Measurements from ENCODE around the gene CD82.

Gene CD82

DNA sequence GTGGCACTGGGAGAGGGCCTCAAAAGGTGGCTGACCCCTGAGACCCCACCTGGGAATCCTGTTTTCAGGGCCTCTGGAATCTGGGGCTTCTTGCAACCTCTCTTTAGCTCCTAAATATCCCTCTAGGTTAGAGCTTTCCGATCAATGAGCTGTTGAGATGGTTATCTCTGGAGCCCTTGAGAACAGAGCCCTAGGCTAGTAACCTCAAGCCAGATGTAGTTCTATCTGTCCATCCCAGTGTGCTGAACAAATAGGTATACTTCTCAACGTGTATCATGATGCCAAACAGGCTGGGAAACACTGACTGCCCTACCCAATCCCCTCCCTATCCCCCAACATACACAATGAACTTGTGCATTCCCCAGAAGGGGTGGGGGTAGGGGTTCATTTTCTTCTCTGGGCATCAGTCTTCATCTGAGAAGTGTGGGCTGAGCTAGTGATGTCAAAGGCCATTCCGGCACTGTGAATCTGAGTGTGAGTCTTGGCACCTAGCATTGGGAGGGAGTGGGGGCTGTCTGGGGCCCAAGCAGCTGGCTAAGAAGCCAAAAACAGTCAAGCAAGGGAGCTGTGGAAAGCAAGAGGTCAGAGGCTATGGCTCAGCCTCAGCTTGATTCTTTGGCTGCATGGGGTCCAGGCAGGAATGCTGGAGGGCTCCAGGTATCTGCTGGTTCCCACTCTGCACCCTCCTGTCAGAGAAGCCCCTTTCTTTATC lies 17.3 kb downstream of the CD82 start:
- peak overlapping the region; percentile 95 for H3K27ac ChIP-seq
- no peak for TF ChIP-seq CTCF (conservative IDR thresholded peaks at IDR 0.05)

GRCh38 chr11:44583353-44583669 lies 17.8 kb downstream of the CD82 start:
- H3K27ac ChIP-seq = peak overlapping the region; percentile 95
- TF ChIP-seq CTCF (conservative IDR thresholded peaks at IDR 0.05) = no peak

DNA sequence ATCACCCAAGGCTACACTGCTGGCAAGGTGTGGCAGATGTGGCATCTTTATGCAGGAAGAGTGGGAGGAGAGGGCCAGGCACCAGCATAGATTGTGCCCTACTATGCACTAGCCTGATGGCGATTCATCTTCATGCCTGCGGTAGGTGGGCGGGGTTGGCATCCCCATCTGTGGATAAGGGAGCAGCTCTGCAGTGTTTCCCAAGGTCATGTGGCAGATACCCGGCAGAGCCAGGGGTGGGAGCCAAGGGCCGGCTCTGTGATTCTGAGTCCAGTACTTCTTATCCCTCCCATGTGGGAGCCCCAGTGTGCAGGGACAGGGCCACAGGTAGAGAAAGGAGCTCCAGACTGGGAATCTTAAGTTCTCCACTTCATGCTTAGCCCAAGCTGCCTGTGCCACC lies 20.0 kb downstream of the CD82 start:
- TF ChIP-seq CTCF (conservative IDR thresholded peaks at IDR 0.05) = no peak
- peak overlapping the region; percentile 95 for H3K27ac ChIP-seq

DNA sequence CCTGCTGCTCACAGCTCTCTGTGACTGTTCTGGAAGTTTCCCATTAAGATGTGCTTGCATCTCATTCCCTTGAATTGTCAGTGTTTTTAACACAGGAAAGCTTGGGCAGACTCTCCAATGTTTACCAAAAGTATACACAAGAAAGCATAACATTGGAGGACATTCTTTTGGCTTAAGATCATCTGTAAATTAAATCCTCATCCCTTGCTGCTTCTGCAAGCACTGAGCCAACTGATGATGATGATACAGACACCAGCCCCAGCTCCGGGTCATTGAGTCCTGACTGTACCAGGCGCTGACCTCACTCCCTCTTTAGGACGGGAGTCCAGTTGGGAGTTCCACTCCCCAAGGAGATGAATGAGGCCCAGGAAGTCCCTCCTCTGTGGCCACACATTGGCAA lies 23.8 kb downstream of the CD82 start:
- TF ChIP-seq CTCF (conservative IDR thresholded peaks at IDR 0.05) = no peak
- peak overlapping the region; percentile 95 for H3K27ac ChIP-seq

DNA sequence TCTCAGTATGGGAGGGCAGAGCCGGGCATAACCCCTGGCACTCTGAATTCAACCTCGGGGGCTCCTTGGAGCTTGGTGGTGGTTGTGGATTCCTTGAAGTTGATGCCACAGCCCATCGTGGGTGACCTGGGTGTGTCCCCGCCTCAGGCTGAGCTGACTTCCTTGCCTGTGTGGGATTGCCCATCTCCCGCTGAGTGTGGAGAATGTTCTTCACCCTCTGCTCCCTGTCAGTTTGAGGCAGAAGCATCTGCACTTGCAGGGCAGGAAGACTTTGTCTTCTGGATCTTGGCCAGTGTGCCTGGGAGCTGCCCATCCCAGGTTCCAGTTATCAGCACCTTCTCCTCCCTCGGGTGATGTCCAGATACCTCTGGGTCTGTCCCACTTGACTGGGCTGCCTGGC lies 25.3 kb downstream of the CD82 start:
- peak overlapping the region; percentile 95; the same call in 1 of the 2 replicates for H3K27ac ChIP-seq
- TF ChIP-seq CTCF (conservative IDR thresholded peaks at IDR 0.05) = no peak

DNA sequence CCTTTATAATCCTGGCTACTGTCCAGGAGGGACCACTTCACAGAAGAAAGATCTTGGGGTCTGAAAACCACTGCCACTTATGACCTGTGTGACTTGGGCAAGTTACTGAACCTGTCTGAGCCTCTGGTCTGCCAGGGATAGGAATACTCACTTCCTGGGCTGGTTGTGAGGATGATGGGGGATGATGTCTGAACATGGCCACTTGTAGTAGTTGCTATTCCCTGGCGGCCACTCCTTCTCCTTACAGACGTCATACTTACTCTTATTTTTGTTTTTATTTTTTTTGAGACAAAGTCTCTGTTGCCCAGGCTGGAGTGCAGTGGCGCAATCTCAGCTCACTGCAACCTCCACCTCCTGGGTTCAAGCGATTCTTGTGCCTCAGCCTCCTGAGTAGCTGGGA lies 26.1 kb downstream of the CD82 start:
- no peak for TF ChIP-seq CTCF (conservative IDR thresholded peaks at IDR 0.05)
- peak overlapping the region; percentile 95; the same call in 1 of the 2 replicates for H3K27ac ChIP-seq

- no peak for TF ChIP-seq CTCF (conservative IDR thresholded peaks at IDR 0.05)
- H3K27ac ChIP-seq = no peak overlapping the region
Observed at GRCh38 chr11:44592125-44592940, 26.9 kb downstream of the CD82 start.

Data from VCaP (cell line).